Peyer's patch (tissue), 4 donors: ENCODE measurements around the gene BMPR1A.

Experiments
- POLR2A ChIP-seq, 2 donors: fragments of 450-650 bp; IDR thresholded peaks; one replicate each; pipeline ENCODE4 v1.5.1; 2017; ENCODE audit warnings: antibody characterized with exemption in 2 of 2, mild to moderate bottlenecking in 2 of 2, moderate library complexity in 2 of 2
- TF ChIP-seq, protein P1 (sequence below), 6 experiments: fragments of 450-650 bp in 4 of 6; fragments of 200-600 bp in 2 of 6; sonication (generic) in 1 of 6; IDR thresholded peaks; one replicate each; pipeline ENCODE4 v1.5.1; 2017 to 2019; ENCODE audit warnings: antibody characterized with exemption in 6 of 6, mild to moderate bottlenecking in 3 of 6, moderate library complexity in 1 of 6

DNA sequence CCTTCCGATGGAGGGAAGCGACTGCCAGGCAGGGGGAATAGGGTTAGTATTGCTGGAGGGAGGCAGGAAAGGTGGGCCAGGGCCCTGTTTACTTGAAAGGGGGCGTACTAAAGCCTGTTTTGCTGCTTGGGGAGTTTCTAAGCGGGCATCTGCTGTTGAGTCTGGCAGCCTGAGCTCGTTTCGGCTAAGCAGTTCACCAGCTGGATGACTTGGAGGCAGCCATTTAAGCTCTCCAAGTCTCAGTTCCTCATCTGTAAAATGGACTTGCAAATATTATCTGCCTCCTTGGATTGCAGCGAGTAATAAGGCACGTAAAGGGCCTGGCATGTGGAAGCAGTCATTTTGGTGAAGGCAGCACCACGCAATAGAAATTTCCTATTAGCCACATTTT is 44.1 kb upstream of the BMPR1A start:
- TF ChIP-seq, protein P1, sequence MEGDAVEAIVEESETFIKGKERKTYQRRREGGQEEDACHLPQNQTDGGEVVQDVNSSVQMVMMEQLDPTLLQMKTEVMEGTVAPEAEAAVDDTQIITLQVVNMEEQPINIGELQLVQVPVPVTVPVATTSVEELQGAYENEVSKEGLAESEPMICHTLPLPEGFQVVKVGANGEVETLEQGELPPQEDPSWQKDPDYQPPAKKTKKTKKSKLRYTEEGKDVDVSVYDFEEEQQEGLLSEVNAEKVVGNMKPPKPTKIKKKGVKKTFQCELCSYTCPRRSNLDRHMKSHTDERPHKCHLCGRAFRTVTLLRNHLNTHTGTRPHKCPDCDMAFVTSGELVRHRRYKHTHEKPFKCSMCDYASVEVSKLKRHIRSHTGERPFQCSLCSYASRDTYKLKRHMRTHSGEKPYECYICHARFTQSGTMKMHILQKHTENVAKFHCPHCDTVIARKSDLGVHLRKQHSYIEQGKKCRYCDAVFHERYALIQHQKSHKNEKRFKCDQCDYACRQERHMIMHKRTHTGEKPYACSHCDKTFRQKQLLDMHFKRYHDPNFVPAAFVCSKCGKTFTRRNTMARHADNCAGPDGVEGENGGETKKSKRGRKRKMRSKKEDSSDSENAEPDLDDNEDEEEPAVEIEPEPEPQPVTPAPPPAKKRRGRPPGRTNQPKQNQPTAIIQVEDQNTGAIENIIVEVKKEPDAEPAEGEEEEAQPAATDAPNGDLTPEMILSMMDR (IDR thresholded peaks at IDR 0.05), result no peak
- TF ChIP-seq POLR2A (IDR thresholded peaks at IDR 0.05), result no peak
